Measurements from ENCODE around the gene ITPR1. TPM values are rescaled to one million over a fixed set of nuclear protein-coding genes. Genes with fewer than 3 reads are reported as not detected.

Gene ITPR1
- total and polyA plus RNA-seq, 2 experiments from 2014 or later: 17.6 to 28.8 TPM

GRCh38 chr3:4772171-4772804, 279.1 kb downstream of the ITPR1 start:
- H3K36me3 ChIP-seq: no peaks in the 10 kb centered on the region
- H3K27ac ChIP-seq: no peak overlapping the region
- no peak overlapping the region for H3K4me3 ChIP-seq
- H3K4me1 ChIP-seq (ENCODE audit: low read depth): no peaks in the 10 kb centered on the region
- no peaks in the 10 kb centered on the region for H3K9me3 ChIP-seq (ENCODE audit: low read depth)
- TF ChIP-seq CTCF (IDR thresholded peaks at IDR 0.05; ENCODE audit: low read depth, low read length): no peak
- DNase-seq (ENCODE audit: low read depth in 1 of 2, low spot score in 1 of 2): peak in 1 of 2 donors; percentile 88
- H3K27me3 ChIP-seq: no peaks in the 10 kb centered on the region

GRCh38 chr3:4772858-4773257, 279.7 kb downstream of the ITPR1 start:
- H3K9me3 ChIP-seq (ENCODE audit: low read depth): no peaks in the 10 kb centered on the region
- no peaks in the 10 kb centered on the region for H3K36me3 ChIP-seq
- H3K4me1 ChIP-seq (ENCODE audit: low read depth): no peaks in the 10 kb centered on the region
- H3K27me3 ChIP-seq: no peaks in the 10 kb centered on the region
- no peak for TF ChIP-seq CTCF (IDR thresholded peaks at IDR 0.05; ENCODE audit: low read depth, low read length)
- no peak overlapping the region for H3K27ac ChIP-seq
- H3K4me3 ChIP-seq: no peak overlapping the region
- DNase-seq (ENCODE audit: low read depth in 1 of 2, low spot score in 1 of 2): no peak

DNA sequence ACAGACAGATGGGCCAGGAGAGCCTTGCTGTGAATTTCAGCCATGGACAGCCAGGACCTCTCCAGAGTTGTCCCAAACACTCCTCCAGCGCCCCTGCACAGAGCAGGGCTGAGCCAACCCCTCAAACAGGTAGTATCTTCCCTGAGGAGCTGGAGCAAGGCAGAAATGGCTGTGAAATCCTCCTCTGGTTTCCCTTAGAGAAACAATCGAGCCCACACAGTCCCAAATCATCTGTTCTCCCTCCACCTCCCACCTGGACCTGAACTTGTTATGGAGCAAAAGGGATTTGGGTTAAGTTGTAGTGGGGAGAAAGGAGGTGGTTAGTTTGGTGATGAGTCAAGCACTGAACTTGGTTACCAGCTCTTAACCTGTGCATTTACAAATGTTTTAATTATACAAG, 280.4 kb downstream of the ITPR1 start:
- no peak overlapping the region for H3K4me3 ChIP-seq
- H3K27me3 ChIP-seq: no peaks in the 10 kb centered on the region
- H3K4me1 ChIP-seq (ENCODE audit: low read depth): no peaks in the 10 kb centered on the region
- no peak for DNase-seq (ENCODE audit: low read depth in 1 of 2, low spot score in 1 of 2)
- no peaks in the 10 kb centered on the region for H3K9me3 ChIP-seq (ENCODE audit: low read depth)
- H3K36me3 ChIP-seq: no peaks in the 10 kb centered on the region
- no peak overlapping the region for H3K27ac ChIP-seq
- TF ChIP-seq CTCF (IDR thresholded peaks at IDR 0.05; ENCODE audit: low read depth, low read length): no peak

GRCh38 chr3:4774531-4774930, 281.4 kb downstream of the ITPR1 start:
- no peaks in the 10 kb centered on the region for H3K36me3 ChIP-seq
- no peaks in the 10 kb centered on the region for H3K9me3 ChIP-seq (ENCODE audit: low read depth)
- no peak for TF ChIP-seq CTCF (IDR thresholded peaks at IDR 0.05; ENCODE audit: low read depth, low read length)
- DNase-seq (ENCODE audit: low read depth in 1 of 2, low spot score in 1 of 2): no peak
- H3K27me3 ChIP-seq: no peaks in the 10 kb centered on the region
- H3K4me3 ChIP-seq: no peak overlapping the region
- H3K27ac ChIP-seq: no peak overlapping the region
- H3K4me1 ChIP-seq (ENCODE audit: low read depth): no peaks in the 10 kb centered on the region

DNA sequence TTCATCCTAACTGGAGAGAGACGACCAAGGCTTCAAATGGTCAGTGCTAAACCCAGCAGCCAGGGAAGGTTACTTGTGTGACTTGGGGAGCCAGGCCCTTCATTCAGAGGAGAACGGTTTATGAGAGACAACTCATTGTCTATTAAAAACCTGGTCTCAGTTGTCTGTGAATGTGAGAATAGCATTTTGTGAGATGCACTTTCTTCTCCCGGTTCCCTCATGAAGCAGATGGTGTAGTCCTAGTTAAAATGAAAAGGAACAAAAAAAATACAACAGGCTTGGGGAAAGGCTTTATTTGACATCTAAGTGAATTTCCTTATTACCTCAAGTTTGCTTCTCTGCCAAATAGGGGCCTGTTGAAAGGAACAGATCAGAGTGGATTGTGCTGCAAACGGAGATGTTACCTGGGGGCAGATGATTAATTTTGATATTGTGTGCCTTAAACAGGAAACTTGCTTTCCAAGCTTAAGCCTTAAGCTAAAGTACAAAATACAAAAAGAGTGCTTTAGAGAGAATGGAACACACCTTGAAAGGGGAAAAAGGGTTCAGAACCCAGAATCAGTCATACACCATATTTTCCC, 283.3 kb downstream of the ITPR1 start:
- no peaks in the 10 kb centered on the region for H3K4me1 ChIP-seq (ENCODE audit: low read depth)
- no peak overlapping the region for H3K27ac ChIP-seq
- TF ChIP-seq CTCF (IDR thresholded peaks at IDR 0.05; ENCODE audit: low read depth, low read length): no peak
- no peaks in the 10 kb centered on the region for H3K36me3 ChIP-seq
- no peaks in the 10 kb centered on the region for H3K9me3 ChIP-seq (ENCODE audit: low read depth)
- H3K4me3 ChIP-seq: no peak overlapping the region
- H3K27me3 ChIP-seq: no peaks in the 10 kb centered on the region
- no peak for DNase-seq (ENCODE audit: low read depth in 1 of 2, low spot score in 1 of 2)
